ENCODE measurements around the gene OGDHL. TPM values are rescaled to one million over a fixed set of nuclear protein-coding genes. Genes with fewer than 3 reads are reported as not detected.

Gene OGDHL
- total and polyA plus RNA-seq, 2 experiments from 2014 or later = not detected

DNA sequence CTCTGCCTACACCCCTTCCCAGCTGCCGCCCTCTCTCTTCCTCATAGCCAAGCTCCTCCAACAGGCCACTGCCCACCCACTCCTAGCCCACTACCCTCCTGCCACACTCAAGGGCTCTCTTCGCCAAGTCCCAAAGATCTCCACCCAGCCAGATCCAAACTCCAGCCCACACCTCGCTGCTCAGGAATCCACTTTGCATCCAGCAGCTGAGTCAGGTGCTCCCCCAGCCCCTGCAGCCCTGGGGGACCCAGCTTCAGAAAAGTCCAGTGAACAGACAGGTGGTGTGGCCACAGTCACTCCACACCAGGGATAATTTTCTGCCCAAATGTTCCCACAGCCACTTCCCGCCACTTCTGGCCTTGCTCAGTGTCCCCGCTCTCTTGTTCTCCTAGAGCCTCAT lies 10.9 kb downstream of the OGDHL start:
- no peak for DNase-seq
- H3K36me3 ChIP-seq (ENCODE audit: low read depth) = no peaks in the 10 kb centered on the region
- no peaks in the 10 kb centered on the region for H4K20me1 ChIP-seq (ENCODE audit: insufficient read depth)
- TF ChIP-seq EZH2phosphoT487 (IDR thresholded peaks at IDR 0.05; ENCODE audit: insufficient read depth, low read depth) (no peak), EZH2 (IDR thresholded peaks at IDR 0.05; ENCODE audit: insufficient read depth, poor library complexity, severe bottlenecking) (no peak)
- H3F3A ChIP-seq (ENCODE audit: insufficient read depth) = no peaks in the 10 kb centered on the region
- H3K4me3 ChIP-seq = no peak overlapping the region
- H2AFZ ChIP-seq = no peak overlapping the region
- H3K27ac ChIP-seq = no peak overlapping the region
- peaks cover 32% of the 10 kb centered on the region for H3K27me3 ChIP-seq (replicated peaks; ENCODE audit: insufficient read depth)
- WGBS, 2 experiments (ENCODE audit: low coverage in 1 of 2, low lambda C conversion rate in 2 of 2, missing lambda C conversion rate in 2 of 2) = 64 to 65% methylated on average over 5 of the region's 5 CpGs
- no peak overlapping the region for H3K9ac ChIP-seq
- no peaks in the 10 kb centered on the region for H3K9me3 ChIP-seq (ENCODE audit: low read depth)
- H3K4me1 ChIP-seq (ENCODE audit: insufficient read depth) = no peaks in the 10 kb centered on the region
- H3K9me2 ChIP-seq (ENCODE audit: insufficient read depth) = no peaks in the 10 kb centered on the region
- no peak overlapping the region for H3K4me2 ChIP-seq (ENCODE audit: unreplicated experiment)
- in situ Hi-C loops (cut with MboI) = no loop called here
- H3K79me2 ChIP-seq (ENCODE audit: insufficient read depth) = no peaks in the 10 kb centered on the region

DNA sequence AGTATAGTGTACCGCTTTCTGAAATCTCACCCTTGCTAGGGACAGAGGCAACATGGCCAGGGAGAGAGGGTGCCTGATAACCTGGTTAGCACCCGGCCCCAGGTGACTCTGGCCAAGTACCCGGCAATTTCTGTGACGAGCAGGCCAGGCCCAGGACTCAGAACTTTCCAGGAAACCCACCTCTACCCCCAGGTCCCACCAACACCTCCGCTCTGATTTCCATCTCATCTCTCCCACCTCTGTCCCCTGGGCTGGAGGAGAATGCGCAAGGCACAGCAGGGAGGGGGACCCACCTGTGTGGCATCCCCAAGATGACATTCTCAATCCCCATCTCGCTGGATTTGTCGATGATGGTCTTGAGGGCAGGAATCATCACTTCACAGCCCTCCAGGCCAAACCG lies 11.6 kb downstream of the OGDHL start:
- no peak for DNase-seq
- no peak overlapping the region for H3K9ac ChIP-seq
- H3K4me3 ChIP-seq = no peak overlapping the region
- H3K9me3 ChIP-seq (ENCODE audit: low read depth) = no peaks in the 10 kb centered on the region
- no peak overlapping the region for H2AFZ ChIP-seq
- 51 to 52% methylated on average over 9 of the region's 9 CpGs for WGBS, 2 experiments (ENCODE audit: low coverage in 1 of 2, low lambda C conversion rate in 2 of 2, missing lambda C conversion rate in 2 of 2)
- no peaks in the 10 kb centered on the region for H3K9me2 ChIP-seq (ENCODE audit: insufficient read depth)
- no peaks in the 10 kb centered on the region for H3K4me1 ChIP-seq (ENCODE audit: insufficient read depth)
- TF ChIP-seq EZH2phosphoT487 (IDR thresholded peaks at IDR 0.05; ENCODE audit: insufficient read depth, low read depth) (no peak), EZH2 (IDR thresholded peaks at IDR 0.05; ENCODE audit: insufficient read depth, poor library complexity, severe bottlenecking) (no peak)
- H3K4me2 ChIP-seq (ENCODE audit: unreplicated experiment) = no peak overlapping the region
- in situ Hi-C loops (cut with MboI) = no loop called here
- no peaks in the 10 kb centered on the region for H4K20me1 ChIP-seq (ENCODE audit: insufficient read depth)
- no peaks in the 10 kb centered on the region for H3K36me3 ChIP-seq (ENCODE audit: low read depth)
- no peak overlapping the region for H3K27ac ChIP-seq
- H3K27me3 ChIP-seq (replicated peaks; ENCODE audit: insufficient read depth) = peaks cover 32% of the 10 kb centered on the region
- H3K79me2 ChIP-seq (ENCODE audit: insufficient read depth) = no peaks in the 10 kb centered on the region
- H3F3A ChIP-seq (ENCODE audit: insufficient read depth) = no peaks in the 10 kb centered on the region

DNA sequence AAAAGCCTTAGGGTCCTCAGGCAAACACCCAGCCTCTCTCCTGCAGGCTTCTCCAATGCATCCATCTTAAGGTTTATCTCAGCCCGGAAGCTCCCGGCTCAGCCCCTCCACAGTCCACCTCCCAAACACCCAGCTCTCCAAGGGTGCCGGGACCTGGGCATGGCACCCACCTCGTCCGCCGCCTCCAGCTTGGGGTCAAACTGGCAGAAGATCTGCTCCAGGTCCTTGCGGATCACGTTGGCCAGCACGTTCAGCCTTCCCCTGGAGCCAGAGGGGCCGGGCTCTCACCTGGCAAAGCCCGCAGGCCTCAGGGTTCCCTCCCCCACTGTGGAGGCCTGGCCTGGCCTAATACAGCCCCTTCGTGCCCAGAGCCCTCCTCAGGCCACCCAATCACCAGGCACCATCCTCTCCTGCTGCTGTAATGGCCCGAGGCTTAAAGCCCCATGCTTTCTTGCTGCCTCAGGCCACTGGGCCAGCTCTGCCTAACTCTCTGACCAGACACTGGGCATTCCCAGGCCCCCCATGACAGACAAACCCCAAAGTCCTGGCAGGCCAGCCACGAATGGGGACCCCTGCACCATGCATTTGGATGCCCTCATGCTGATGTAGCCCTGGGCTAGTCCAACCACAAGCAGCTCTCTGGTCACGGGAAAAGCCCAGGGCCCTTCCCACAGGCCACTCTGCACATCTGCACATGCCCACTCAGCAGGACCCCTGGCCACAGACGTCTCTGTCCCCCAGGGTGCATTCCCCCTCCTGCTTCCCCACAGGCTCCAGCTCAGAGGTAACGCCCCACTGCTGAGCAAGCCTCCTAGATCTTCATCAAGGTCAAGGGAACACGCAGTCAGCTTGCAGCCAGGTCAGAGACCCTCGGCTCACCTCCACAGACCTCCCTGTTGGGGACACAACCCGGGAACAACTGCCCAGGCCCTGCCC lies 12.3 kb downstream of the OGDHL start:
- Histone ChIP-seq H3K79me2 (ENCODE audit: insufficient read depth) (no peaks in the 10 kb centered on the region), H3K4me3 (no peak overlapping the region), H3K9me3 (ENCODE audit: low read depth) (no peaks in the 10 kb centered on the region), H3K27ac (no peak overlapping the region), H3F3A (ENCODE audit: insufficient read depth) (no peaks in the 10 kb centered on the region), H4K20me1 (ENCODE audit: insufficient read depth) (no peaks in the 10 kb centered on the region), H3K36me3 (ENCODE audit: low read depth) (no peaks in the 10 kb centered on the region), H3K4me1 (ENCODE audit: insufficient read depth) (no peaks in the 10 kb centered on the region), H2AFZ (no peak overlapping the region), H3K9me2 (ENCODE audit: insufficient read depth) (no peaks in the 10 kb centered on the region), H3K4me2 (ENCODE audit: unreplicated experiment) (no peak overlapping the region), H3K9ac (no peak overlapping the region), H3K27me3 (replicated peaks; ENCODE audit: insufficient read depth) (peaks cover 28% of the 10 kb centered on the region)
- in situ Hi-C loops (cut with MboI) = no loop called here
- TF ChIP-seq EZH2phosphoT487 (IDR thresholded peaks at IDR 0.05; ENCODE audit: insufficient read depth, low read depth) (no peak), EZH2 (IDR thresholded peaks at IDR 0.05; ENCODE audit: insufficient read depth, poor library complexity, severe bottlenecking) (no peak)
- WGBS, 2 experiments (ENCODE audit: low coverage in 1 of 2, low lambda C conversion rate in 2 of 2, missing lambda C conversion rate in 2 of 2) = 43 to 44% methylated on average over 20 of the region's 20 CpGs
- no peak for DNase-seq

DNA sequence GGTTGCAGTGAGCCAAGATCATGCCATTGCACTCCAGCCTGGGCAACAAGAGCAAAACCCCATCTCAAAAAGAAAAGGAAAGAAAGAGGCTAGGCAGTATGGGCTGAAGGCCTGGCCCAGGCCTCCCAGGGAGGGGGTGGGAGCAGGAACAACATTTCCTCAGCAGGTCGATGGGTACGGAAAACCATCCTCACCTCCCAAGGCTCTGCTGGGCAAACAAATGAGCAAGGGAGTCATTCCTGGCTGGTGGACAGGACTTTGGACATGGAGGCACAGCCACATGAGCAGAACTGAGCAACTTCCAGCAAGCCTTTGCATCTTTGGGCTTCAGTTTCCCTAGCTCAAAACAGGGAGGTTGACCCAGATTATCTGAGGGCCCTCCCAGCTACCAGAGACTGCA lies 13.0 kb downstream of the OGDHL start:
- Histone ChIP-seq H4K20me1 (ENCODE audit: insufficient read depth) (no peaks in the 10 kb centered on the region), H3K4me3 (no peak overlapping the region), H3K79me2 (ENCODE audit: insufficient read depth) (no peaks in the 10 kb centered on the region), H3K9me3 (ENCODE audit: low read depth) (no peaks in the 10 kb centered on the region), H3F3A (ENCODE audit: insufficient read depth) (no peaks in the 10 kb centered on the region), H3K36me3 (ENCODE audit: low read depth) (no peaks in the 10 kb centered on the region), H3K27me3 (replicated peaks; ENCODE audit: insufficient read depth) (peaks cover 24% of the 10 kb centered on the region), H3K9ac (no peak overlapping the region), H3K4me2 (ENCODE audit: unreplicated experiment) (no peak overlapping the region), H2AFZ (no peak overlapping the region), H3K9me2 (ENCODE audit: insufficient read depth) (no peaks in the 10 kb centered on the region), H3K4me1 (ENCODE audit: insufficient read depth) (no peaks in the 10 kb centered on the region), H3K27ac (no peak overlapping the region)
- in situ Hi-C loops (cut with MboI) = no loop called here
- 83 to 93% methylated on average over 2 of the region's 2 CpGs for WGBS, 2 experiments (ENCODE audit: low coverage in 1 of 2, low lambda C conversion rate in 2 of 2, missing lambda C conversion rate in 2 of 2)
- TF ChIP-seq EZH2phosphoT487 (IDR thresholded peaks at IDR 0.05; ENCODE audit: insufficient read depth, low read depth) (no peak), EZH2 (IDR thresholded peaks at IDR 0.05; ENCODE audit: insufficient read depth, poor library complexity, severe bottlenecking) (no peak)
- DNase-seq = no peak
